NCI-H2171 (cell line): ENCODE measurements around the gene CCDC12.

Experiments
- DNase-seq: peaks from one replicate; lab custom pipeline; 2025; lab: John Stamatoyannopoulos, UW

The CCDC12 gene

GRCh38 chr3:47007482-47008233 lies 31.1 kb upstream of the CCDC12 start:
- no peak for DNase-seq

DNA sequence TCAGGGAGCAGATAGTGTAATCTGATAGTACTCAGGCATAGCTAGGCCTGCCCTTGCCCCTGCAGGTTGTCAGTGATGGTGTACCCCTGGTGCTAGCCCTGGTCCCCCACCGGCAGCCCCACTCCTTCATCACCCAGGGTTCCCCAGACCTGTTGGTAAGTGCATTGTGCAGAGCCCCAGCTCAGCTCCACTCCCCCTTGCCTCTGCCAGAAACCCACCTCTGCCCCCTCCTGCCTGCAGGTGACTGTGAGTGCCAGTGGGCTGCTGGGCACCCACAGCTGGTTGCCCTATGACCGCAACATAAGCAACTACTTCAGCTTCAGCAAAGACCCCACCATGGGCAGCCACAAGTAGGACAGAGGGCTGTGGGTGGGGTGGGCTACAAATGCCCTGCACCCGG lies 30.5 kb upstream of the CCDC12 start:
- no peak for DNase-seq

- no peak for DNase-seq
Observed at GRCh38 chr3:47006145-47006651, 29.7 kb upstream of the CCDC12 start.

DNA sequence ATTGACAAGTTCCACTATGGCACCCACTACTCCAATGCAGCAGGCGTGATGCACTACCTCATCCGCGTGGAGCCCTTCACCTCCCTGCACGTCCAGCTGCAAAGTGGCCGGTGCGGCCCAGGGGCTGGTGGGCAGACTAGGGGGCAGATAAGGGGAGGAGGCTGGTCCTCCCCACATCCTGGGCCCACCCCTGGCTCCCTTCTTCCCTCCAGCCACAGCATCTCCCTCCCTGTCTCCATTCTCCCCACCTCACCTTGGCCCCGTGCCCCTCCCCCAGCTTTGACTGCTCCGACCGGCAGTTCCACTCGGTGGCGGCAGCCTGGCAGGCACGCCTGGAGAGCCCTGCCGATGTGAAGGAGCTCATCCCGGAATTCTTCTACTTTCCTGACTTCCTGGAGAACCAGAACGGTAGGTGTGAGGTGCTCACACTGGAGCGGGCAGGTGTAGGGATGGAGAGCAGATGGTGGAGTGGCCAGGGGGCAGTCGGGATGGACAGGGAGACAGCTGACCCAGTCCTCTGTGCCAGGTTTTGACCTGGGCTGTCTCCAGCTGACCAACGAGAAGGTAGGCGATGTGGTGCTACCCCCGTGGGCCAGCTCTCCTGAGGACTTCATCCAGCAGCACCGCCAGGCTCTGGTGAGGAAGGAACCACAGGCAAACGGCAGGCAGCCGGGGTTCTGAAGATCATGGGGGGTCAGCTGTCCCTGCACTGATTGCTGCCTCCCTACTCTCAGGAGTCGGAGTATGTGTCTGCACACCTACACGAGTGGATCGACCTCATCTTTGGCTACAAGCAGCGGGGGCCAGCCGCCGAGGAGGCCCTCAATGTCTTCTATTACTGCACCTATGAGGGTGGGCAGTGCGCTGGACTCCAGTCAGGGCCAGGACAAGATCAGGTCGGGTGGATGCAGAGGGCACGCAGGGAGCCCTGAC lies 28.9 kb upstream of the CCDC12 start:
- DNase-seq = no peak

DNA sequence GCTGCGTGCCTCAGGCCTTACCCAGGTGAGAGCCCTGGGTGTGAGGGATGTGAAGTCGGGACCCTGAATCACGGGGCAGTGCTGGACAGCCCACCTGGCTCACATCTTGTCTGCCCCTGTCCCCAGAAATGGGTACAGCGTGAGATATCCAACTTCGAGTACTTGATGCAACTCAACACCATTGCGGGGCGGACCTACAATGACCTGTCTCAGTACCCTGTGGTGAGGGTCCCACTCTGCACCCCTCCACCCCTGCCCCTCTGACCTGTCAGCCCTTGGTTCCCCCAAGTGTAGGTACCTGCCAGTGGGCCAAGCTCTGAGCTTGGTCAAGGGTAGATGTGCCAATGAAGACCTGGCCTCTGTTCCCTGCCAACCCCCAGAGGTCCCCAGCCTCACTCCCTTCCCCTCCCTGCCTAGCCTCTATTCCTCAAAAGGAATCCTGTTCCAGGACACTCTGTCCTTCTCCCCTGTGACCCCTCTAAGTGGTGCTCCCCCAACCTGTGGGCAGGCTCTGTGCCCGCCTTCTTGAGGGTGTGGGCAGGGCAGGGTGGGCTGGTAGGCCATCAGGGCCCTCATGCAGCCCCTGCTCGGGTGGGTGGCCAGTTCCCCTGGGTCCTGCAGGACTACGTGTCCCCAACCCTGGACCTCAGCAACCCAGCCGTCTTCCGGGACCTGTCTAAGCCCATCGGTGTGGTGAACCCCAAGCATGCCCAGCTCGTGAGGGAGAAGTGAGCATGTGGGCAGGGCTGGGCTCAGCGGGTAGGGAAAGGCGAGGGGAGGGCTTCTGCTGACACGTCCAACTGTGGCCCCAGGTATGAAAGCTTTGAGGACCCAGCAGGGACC lies 28.0 kb upstream of the CCDC12 start:
- no peak for DNase-seq

DNA sequence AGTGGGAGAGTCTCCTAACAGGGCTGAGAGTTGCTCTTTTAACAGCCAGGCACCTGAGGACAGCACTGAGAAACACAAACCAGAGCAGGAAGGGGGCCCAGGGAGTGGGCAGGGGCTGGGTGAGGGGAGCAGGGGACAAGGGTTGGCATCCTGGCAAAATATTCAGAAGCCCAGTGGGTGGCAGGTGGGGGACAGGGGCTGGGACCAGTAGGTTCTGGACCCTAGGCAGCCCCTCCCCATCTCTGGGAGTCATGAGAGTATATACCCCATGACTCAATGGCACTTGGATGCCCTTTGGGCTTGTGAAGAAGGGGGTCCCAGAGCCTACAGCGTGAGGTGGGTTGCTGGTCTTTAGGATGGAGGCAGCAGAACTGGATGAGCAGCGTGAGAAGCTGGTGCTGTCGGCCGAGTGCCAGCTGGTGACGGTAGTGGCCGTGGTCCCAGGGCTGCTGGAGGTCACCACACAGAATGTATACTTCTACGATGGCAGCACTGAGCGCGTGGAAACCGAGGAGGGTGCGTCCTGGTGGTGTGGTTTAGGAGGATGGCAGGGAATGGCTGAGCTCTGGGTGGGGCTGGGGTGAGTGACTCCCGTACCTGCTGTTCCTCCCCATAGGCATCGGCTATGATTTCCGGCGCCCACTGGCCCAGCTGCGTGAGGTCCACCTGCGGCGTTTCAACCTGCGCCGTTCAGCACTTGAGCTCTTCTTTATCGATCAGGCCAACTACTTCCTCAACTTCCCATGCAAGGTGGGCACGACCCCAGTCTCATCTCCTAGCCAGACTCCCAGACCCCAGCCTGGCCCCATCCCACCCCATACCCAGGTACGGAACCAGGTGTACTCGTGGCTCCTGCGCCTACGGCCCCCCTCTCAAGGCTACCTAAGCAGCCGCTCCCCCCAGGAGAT lies 27.2 kb upstream of the CCDC12 start:
- DNase-seq = no peak

GRCh38 chr3:47003056-47003410 lies 26.5 kb upstream of the CCDC12 start:
- no peak for DNase-seq

DNA sequence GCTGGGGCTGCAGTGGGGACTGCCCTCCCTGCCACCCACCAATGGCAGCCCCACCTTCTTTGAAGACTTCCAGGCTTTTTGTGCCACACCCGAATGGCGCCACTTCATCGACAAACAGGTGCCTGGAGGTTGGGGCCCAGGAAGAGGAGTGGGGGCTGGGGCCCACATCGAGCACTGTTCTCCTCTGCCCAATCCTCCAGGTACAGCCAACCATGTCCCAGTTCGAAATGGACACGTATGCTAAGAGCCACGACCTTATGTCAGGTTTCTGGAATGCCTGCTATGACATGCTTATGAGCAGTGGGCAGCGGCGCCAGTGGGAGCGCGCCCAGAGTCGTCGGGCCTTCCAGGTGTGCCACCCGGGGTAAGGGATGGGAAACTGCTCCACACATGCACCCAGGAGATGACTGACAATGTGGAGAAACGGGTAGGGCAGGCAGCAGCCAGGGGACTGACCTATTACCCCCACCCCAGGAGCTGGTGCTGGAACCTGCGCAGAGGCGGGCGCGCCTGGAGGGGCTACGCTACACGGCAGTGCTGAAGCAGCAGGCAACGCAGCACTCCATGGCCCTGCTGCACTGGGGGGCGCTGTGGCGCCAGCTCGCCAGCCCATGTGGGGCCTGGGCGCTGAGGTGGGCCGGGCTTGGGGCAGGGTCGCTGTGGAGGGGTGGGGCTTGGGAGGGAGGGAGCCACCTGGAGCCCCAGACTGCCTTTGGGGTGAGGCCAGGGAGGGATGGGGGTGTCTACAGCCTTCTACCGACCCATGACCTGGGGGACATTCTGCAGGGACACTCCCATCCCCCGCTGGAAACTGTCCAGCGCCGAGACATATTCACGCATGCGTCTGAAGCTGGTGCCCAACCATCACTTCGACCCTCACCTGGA lies 25.9 kb upstream of the CCDC12 start:
- no peak for DNase-seq

GRCh38 chr3:47001731-47002170 lies 25.2 kb upstream of the CCDC12 start:
- no peak for DNase-seq

GRCh38 chr3:47000922-47001730 lies 24.6 kb upstream of the CCDC12 start:
- no peak for DNase-seq

- DNase-seq = no peak
Observed at GRCh38 chr3:47000198-47000815, 23.8 kb upstream of the CCDC12 start.

DNA sequence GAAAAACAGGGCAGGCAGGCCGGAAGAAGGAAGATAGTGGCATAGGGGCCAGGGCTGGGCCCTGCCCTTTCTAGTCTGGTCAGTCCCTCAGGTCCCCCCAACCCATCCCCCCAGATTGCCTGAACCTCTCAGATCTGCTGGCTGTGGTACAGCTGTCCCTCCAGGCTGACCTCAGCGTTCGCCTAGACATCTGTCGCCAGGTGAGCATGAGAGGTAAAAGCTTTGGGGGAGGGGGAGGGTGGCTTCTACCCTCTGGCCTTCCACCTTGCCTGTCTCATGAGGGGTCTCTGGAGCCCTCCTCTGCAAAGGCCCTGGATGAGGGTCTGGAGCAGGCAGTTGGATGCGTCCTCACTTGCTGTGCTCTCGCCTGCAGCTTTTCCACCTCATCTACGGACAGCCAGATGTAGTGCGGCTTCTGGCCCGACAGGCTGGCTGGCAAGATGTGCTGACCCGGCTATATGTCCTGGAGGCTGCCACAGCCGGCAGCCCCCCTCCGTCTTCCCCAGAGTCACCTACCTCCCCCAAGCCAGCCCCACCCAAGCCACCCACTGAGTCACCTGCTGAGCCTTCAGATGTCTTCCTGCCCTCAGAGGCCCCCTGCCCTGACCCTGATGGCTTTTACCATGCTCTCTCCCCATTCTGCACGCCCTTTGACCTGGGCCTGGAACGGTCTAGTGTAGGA lies 23.1 kb upstream of the CCDC12 start:
- no peak for DNase-seq

GRCh38 chr3:46998852-46999515 lies 22.4 kb upstream of the CCDC12 start:
- DNase-seq = no peak

- no peak for DNase-seq
Observed at GRCh38 chr3:46998121-46998851, 21.7 kb upstream of the CCDC12 start.

DNA sequence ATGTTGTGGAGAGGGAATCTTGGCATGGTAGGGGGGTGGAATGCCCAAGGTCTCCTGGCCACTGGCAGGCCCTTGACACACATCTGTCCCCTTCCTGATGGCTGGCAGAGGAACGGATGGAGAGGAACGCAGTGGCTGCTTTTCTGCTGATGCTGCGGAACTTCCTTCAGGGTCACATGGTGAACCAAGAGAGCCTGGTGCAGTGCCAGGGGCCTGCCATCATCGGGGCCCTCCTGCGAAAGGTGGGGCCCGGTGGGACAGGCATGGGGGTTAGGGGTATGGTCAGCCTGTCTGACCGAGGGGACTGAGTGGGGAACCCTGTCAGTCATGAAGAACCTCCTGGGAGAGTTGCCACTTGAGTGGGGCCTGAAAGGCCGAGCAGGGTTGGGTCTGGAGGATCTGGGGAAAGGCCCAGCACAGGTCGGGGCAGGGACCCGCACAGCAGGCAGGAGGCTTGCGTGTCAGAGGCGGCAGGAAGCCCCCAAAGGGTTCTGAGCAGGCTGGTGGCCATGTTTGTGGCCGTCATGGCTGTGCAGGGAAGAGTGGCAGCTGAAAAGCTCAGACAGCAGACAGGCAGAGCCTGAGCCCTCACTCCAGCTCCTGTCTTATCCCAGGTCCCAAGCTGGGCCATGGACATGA lies 21.0 kb upstream of the CCDC12 start:
- no peak for DNase-seq

DNA sequence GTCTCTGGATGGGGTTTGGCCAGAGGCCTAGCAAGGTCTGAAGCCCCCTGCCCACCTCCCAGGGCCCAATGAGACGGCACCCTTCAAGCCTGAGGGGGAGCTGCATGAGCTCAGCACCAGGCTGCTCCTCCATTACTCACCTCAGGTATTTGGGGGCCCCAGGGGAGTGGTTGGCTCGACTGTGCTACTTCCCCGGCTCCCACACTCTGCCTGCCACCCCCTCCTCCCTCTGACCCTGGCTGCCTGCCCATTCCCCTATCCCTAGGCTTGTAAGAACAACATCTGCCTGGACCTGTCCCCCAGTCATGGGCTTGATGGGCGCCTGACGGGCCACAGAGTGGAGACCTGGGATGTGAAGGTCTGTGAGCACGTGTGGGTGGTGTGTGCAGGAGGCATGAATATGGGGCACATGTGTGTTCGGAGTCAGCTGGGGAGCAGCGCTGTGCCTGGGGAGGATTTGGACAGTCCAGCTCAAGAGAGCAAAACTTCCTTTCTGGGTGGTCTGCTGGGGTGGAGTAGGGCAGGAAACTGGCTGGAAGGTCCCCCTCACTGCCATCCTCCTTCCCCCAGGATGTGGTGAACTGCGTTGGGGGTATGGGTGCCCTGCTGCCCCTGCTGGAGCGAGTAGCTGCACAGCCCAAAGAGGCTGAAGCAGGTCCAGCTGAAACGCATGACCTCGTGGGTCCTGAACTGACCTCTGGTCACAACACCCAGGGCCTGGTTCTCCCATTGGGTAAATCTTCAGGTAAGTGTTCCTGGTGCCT lies 20.3 kb upstream of the CCDC12 start:
- no peak for DNase-seq
